Esophagus squamous epithelium (tissue), 4 donors: ENCODE measurements around the gene PIAS3.

Experiments
- CTCF ChIP-seq, 6 experiments: fragments of 450-650 bp in 4 of 6; fragments of 200-600 bp in 2 of 6; sonication (generic) in 2 of 6; IDR thresholded peaks; one replicate each; pipeline ENCODE4 v1.5.1; 2016 to 2019; ENCODE audit warnings: antibody characterized with exemption in 6 of 6, mild to moderate bottlenecking in 4 of 6, moderate library complexity in 4 of 6
- POLR2A ChIP-seq, 4 donors: fragments of 450-650 bp; IDR thresholded peaks; one replicate each; pipeline ENCODE4 v1.6.1; 2017; ENCODE audit warnings: antibody characterized with exemption in 4 of 4, mild to moderate bottlenecking in 4 of 4, moderate library complexity in 3 of 4

- no peak for TF ChIP-seq POLR2A (IDR thresholded peaks at IDR 0.05)
- TF ChIP-seq CTCF (IDR thresholded peaks at IDR 0.05), result no peak
These were observed 28.8 kb upstream of the PIAS3 start for GRCh38 chr1:145887631-145888030.
